ENCODE measurements around the gene IL4I1.
A peak's percentile ranks its signal among the peaks of the same experiment; 100 is the strongest.
"Not testable (repeated sequence)": the region's sequence is repeated elsewhere in the genome, so short reads cannot be mapped to it uniquely, and the experiment has no call there.

The IL4I1 gene, protein sequence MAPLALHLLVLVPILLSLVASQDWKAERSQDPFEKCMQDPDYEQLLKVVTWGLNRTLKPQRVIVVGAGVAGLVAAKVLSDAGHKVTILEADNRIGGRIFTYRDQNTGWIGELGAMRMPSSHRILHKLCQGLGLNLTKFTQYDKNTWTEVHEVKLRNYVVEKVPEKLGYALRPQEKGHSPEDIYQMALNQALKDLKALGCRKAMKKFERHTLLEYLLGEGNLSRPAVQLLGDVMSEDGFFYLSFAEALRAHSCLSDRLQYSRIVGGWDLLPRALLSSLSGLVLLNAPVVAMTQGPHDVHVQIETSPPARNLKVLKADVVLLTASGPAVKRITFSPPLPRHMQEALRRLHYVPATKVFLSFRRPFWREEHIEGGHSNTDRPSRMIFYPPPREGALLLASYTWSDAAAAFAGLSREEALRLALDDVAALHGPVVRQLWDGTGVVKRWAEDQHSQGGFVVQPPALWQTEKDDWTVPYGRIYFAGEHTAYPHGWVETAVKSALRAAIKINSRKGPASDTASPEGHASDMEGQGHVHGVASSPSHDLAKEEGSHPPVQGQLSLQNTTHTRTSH

DNA sequence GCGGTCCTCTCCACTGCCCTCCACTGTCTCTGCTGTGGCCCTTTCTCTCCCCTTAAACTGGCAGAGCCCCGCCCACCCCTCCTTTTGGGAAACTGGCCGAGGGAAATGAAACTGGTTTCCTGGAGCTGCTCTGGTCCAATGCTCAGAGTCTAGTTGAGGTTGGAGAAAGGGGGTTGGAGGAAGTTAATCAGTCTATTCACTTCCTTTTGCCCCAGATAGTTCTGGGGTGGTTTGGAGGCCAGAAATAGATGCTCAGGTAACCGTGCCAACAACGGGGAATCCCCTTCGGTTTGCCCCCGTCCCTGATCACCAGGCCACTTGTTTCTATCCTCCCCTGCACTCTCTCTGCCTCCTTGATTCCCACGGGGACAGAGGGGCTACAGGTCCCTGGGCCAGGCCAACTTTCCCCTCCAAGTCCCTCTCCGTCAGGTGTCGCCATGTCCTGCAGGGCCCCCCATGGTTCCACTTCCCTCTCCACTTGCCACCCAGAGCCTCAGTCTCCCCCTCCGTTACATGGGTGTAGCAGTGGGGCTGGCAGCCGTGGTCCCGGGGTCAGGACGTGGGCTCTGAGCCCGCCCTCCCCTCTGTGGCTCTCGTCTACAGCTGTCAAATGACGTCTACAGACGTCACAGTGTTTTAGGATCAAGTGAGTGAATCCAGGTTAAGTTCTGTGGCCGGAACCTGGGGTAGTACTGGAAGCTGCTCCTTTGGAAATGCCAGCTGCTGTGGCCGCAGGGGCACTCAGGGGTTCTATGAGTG lies at the start of gene IL4I1:
Gene IL4I1 (minus strand): TSS at position 25 of the 759 bp plus-strand sequence. CDS start 727 bp downstream, outside the sequence.
- peak; percentile 25 for DNase-seq (ENCODE audit: low read depth)

DNA sequence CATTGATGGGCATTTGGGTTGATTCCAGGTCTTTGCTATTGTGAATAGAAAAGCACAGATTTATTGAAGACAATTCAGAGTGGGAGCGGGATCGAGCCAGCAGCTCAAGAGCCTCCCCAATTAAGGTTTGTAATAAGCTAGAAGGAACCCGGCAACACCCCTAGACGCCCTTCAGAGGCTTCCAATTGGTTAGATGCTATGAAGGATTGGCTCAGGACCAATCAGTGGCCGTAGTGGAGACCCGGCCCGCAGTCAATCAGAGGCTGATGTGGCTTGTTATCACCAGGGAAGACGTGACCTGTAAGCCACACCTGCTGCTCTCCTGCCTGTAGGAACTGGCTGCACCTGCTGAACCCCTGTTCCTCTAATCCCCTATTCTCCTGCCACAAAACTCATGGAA lies 49.7 kb upstream of the IL4I1 start:
- DNase-seq (ENCODE audit: low read depth), result no peak

DNA sequence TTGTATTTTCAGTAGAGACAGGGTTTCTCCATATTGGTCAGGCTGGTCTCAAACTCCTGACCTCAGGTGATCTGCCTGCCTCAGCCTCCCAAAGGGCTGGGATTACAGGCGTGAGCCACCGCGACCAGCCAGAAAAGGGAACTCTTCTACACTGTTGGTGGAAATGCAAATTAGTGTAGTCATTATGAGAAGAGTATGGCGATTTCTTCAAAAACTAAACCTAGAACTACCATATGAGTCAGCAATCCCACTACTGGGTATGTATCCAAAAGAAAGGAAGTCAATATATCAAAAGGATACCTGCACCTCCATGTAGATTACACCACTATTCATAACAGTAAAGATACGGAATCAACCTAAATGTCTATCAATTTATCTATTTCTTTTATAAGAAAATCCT lies 47.9 kb upstream of the IL4I1 start:
- DNase-seq (ENCODE audit: low read depth), result not testable (repeated sequence)

DNA sequence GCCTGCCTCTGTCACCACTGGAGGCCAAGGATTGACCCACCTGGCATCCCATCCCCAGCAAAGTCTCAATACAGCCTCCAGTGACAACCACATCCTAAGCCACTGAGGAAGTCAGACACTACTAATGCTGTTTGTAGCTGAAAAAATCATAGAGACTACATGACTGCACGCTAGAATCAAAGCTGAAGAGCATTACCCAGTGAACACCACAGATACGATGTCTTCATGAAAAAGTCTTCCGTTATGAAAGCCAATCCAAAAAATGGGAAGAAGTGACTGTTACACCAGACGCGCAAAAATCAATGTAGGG lies 43.8 kb upstream of the IL4I1 start:
- no peak for DNase-seq (ENCODE audit: low read depth)

DNA sequence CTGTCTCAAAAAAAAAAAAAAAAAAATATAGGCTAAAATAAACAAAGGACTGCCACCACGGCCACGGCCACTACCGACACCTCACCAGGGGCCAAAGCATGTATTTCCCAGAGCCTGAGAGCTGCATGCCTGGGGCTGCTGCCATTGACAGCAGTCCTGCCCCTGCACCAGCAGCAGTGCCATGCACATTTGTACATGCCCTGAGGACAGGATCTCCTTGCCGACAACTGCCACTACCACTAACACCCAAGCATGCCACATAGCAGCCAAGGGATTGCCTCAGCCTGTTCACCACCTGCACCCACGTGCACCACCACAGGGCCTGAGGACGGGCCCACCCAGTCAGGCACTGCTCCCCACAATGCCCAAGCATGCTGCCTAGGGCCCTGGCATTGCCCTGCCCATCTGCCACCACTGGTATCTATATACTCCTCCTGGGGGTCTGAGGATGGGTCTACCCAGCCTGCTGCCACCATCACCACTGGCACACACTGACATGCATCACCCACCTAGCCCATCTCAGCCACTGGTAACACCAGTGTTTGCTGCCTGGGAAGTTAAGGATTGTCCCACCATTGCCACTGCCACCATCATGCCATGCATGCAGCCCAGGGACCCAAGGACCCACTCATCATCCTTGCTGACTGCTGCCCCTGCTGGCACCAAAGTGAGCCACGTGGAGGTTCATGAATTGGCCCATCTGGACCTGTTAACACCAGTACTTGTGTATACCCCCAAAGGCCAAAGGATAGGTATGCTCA lies 43.2 kb upstream of the IL4I1 start:
- DNase-seq (ENCODE audit: low read depth), result no peak

DNA sequence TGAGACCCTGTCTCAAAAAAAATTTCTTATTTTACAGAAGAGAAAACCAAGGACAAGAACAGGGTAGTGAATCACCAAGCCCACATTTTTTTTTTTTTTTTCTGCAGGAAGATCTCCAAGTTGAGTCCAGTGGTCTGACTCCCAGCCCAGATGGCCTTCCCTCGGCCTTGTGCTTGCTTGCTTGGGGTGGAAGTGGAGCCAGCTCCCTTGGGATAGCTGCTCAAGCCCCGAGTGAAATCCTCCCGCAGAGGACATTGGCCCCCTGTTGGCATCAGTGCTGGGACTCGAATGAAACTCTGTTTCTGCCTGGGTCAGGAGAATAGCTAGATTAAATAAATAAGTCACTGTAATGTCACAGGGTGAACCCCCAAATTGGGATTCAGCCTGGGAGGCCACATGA lies 42.0 kb upstream of the IL4I1 start:
- DNase-seq (ENCODE audit: low read depth), result no peak

DNA sequence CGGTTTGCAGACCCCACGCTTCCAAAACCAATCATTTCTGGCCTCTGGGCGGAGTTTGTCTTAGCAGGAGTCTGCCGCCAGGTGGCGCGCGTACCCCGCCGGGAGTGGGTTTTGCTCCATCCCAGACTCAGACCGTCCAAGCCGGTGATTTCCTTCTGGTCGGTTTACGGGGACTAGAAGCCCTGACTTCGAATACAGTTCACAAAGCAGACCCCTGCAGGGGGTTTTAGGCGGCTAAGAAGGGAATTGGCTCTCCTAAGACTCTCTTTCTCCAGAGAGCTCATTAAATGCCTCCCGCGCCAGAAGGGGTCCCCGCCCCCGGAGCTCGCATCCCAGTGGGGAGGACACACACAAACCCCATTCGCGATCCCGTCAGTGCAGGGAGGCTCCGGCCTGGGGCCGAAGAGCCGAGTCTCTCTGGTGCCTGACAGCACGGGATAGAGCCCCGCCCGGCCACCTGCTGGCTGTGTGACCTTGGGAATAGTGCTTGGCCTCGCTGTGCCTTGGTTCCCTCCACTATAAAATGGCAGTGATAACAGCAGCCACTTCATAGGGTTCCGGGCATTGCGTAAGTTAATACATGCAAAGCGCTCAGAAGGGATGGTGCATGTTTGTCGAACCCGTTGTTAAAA lies 41.2 kb upstream of the IL4I1 start:
- DNase-seq (ENCODE audit: low read depth), result peak; percentile 71

DNA sequence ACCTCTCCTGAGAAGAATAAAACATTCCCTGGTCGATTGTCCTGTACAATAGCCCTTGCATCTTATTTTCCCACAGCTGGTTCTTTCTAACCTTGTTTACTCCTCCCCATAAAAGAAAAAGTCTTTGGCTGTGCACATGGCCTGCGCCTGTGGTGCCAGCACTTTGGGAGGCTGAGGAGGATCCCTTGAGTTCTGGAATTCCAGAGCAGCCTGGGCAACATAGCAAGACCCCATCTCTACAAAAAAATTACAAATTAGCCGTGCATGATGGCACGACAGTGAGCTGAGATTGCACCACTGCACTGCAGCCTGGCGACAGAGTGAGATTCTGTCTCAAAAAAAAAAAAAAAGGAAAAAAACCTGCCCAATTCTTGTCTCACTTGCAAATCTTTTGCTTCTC lies 39.9 kb upstream of the IL4I1 start:
- DNase-seq (ENCODE audit: low read depth), result no peak

DNA sequence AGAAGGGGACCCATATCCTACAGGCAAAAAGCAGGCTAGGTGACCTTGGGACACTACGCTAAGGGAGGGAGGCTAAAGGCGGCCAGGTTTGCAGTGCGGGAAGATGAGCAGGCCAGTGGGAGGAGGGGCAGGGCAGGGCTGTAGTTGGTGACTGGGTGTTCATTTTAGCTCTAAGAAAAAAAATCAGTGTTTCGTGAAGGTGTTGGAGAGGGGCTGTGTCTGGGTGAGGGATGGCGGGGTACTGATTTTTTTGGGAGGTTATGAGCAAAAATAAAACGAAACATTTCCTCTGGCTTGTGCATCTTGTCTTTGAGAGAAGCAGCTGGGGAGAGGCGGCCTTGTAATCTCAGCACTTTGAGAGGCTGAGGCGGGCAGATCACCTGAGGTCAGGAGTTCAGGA lies 37.0 kb upstream of the IL4I1 start:
- DNase-seq (ENCODE audit: low read depth), result no peak

DNA sequence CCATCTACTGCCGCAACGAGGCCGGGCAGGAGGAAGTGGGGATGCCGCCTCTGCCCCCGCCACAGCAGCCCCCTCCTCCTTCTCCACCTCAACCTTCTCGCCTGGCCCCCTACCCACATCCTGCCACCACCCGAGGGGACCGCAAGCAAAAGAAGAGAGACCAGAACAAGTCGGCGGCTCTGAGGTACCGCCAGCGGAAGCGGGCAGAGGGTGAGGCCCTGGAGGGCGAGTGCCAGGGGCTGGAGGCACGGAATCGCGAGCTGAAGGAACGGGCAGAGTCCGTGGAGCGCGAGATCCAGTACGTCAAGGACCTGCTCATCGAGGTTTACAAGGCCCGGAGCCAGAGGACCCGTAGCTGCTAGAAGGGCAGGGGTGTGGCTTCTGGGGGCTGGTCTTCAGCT lies 36.0 kb upstream of the IL4I1 start:
- DNase-seq (ENCODE audit: low read depth), result no peak

DNA sequence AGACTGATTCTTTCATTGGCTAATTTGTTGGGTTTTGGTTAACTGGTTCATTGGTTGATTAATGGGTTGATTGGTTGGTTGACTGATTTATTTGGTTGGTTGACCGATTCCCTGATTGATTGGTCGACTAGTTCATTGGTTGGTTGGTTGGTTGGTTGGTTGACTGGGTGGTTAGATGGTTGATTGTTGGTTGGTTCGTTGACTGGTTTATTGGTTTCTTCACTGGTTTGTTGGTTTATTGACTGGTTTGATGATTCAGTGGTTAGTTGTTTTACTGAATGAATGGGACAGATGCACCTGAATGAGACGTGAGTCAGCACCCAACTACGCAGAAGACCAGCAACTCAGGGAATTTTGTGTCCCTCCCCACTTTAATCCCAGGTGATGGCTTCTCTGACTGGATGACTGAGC lies 35.4 kb upstream of the IL4I1 start:
- no peak for DNase-seq (ENCODE audit: low read depth)

DNA sequence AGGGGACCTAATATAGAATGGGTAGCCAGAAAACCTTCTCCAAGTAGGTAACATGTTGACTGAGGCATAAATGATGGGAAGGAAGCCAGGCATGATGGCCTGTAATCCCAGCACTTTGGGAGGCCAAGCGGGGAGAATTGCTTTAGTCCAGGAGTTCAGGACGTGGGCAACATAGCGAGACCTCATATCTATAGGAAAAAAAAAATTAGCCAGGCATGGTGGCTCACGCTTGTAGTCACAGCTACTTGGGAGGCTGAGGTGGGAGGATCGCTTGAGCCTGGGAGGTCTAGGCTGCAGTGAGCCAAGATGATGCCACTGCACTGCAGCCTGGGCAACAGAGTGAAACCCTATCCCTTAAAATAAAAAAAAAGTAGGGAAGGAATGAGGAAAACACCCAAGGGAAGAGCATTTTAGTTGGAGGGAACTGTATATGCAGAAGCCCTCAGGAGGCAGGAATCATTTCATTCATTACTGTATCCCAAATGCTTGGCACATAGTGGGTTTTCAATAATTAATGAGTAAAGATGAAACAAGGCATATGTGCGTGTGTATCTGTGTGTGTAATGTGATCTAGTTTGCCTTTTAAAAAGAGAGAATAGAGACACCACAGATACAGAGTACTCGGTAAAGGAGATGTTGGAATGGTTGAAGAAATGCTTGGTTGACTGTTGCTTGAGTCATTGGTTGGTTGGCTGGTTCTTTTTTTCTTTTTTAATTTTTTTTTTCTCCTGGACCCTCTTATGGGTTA lies 34.8 kb upstream of the IL4I1 start:
- DNase-seq (ENCODE audit: low read depth), result no peak

DNA sequence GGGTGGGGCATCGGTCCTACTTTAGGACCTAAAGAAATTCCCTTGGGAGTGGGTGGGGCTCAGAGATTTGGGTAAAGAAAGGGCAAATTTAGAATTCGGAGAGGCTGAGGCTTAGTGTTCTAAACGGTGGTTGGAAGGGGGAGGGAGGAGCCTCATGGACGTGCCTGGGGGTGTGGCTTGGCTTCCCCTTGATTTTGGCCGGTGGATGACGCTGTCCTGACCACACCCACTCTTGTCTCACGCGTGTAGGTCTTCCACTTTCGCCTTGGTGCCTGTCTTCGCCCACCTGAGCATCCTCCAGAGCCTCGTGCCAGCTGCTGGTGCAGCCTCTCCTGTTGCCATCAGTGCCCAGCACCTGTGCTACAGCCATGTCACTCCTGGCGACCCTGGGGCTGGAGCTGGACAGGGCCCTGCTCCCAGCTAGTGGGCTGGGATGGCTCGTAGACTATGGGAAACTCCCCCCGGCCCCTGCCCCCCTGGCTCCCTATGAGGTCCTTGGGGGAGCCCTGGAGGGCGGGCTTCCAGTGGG lies 33.9 kb upstream of the IL4I1 start:
- peak; percentile 21 for DNase-seq (ENCODE audit: low read depth)

DNA sequence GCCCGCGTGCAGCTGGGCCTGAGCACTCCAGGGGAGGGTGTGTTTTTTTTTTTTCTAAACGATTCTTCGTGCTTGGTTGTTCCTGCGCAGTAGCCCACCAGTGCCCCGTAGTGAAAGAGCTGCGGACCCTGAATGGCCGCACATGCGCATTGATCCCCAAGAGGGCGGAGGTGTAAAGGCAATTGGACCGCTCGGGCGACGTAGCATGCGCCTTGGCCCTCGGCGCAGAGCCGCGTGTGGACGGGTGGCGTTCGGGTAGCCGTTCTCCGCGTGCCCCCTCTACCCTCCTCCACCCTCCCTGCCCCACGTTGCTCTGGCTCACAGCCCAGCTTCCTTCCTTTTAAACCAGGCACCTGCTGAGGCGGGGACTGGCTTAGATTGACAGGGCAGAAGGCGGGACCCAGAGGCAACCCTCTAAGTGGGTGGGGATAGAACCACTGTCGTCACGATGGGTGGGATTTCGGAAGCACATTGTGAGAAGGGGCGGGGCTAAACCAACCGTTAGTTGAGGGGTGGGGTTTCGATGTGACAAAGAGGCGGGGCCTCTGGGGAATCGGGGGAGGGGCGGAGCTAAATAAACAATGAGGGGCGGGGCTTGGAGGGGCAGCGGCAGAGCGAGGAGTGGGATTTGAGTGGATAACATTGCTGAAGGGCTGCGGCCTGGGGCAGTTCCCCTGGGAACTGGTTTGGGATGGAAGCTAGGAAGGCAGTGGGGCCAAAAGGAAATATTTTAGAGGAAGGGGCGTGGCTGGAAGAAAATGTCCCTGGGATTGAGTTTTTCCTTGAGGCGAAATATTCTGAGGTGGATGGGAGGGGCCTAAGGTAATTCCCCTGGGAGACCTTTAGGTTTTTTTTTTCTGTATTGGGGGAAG lies 33.2 kb upstream of the IL4I1 start:
- peak; percentile 94 for DNase-seq (ENCODE audit: low read depth)

DNA sequence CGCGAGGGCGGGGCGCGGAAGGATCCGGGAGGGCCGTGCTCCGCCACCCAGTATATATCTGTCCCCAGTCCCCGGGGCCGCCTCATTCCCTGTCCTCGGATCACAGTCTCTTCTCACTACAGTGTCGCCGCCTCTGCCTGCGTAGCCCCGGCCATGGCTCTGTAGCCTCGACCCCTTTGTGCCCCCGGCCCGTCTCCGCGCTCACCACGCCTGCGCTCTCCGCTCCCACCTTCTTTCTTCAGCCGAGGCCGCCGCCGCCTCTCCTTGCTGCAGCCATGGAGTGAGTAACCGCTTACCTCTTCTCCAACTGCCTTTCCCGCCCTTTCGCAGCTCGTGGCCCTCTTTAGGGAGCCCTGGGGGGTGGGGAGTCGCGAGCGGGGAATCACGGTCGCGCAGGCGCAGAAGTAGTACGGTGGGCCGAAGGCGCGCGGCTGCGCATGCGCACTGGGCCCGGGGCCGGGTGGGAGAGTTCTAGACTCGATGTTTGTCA lies 32.5 kb upstream of the IL4I1 start, which contains the start of the genes ATF5 and NUP62:
Gene ATF5 (plus strand): TSS at position 85 of the 490 bp plus-strand sequence. CDS start 1,646 bp downstream, outside the sequence.
Gene NUP62 (minus strand): TSS at position 384 of the 490 bp plus-strand sequence. CDS start 19,697 bp downstream, outside the sequence.
- peak; percentile 87 for DNase-seq (ENCODE audit: low read depth)

DNA sequence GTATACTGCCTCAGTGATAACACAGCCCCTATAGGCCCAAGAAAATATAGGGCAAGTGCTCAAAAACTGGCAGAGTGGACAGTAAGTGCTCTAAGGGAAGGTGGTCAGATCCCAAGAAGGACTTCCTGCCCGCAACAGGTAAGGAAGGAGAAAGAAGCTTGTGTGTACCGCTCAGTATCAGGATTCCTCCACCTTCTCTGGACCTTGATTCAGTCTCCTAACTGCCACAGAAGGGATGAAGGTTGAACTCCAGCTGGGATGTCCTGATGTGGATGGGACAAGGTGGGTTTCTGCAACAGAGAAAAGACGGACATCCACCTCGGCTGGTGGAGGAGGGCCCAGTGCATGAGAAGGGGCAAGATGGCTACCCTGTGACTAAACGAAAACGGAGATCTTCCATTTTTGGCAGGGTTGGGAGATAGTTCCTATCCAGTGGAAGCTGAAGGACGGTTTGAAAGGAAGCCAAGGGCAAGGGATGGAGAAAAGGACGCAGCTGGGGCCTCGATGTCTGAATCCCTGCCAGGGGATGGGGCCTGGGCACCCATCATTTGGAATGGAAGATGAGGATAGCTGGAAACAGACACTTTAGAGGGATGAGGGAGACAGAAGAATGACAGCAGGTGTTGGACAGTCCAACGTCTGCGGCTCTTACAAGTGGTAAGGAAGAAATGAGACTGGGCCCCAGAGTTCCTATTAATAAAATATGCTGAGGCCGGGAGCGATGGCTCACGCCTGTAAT lies 31.0 kb upstream of the IL4I1 start:
- DNase-seq (ENCODE audit: low read depth), result no peak

DNA sequence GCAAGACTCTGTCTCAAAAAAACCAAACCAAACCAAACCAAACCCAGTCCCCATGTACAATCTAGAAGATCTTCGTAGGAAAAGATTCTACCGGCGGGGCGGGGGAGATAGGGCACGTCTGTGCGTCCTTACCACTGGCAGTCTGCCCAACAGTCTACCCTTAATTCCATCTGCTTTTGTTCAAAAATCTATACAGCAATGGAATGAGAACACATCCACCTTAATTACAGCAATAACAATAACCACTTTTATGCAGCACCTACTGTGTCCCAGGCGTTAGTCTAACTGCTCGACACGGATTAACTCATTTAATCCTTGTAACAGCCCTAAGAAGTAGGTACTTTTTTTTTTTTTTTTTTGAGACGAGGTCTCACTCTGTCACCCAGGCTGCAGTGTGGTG lies 29.8 kb upstream of the IL4I1 start:
- DNase-seq (ENCODE audit: low read depth), result no peak

DNA sequence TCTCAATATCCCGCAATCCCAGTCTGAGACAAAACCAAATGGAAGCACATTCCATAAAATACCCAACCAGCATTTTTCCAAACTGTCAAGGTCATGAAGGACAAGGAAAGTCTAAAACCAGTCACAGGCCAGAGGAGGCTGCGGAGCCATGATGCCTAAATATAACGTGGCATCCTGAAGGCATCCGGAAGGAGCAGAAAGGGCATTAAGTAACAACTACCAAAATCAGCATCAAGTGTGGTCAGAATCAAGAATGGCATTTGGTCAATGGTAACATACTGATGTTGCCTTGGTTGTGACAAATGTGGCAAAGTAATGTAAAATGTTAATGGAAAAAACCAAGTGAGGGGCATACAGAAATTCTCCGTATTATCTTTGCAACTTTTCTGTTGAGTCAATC lies 28.8 kb upstream of the IL4I1 start:
- no peak for DNase-seq (ENCODE audit: low read depth)

DNA sequence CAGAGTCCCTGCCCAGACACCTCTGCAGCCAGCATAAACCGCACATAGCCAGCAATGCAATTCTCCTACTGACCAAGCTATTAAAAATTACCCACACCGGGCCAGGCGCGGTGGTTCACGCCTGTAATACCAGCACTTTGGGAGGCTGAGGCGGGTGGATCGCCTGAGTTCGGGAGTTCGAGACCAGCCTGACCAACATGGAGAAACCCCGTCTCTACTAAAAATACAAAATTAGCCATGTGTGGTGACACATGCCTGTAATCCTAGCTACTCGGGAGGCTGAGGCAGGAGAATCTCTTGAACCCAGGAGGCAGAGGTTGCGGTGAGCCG lies 28.2 kb upstream of the IL4I1 start:
- DNase-seq (ENCODE audit: low read depth), result not testable (repeated sequence)

Data from EH (cell line).